Bronchial epithelial cell (primary cell): Measurements from ENCODE around the gene HLA-DMA. TPM values are rescaled to one million over a fixed set of nuclear protein-coding genes. Genes with fewer than 3 reads are reported as not detected.
A peak's percentile ranks its signal among the peaks of the same experiment; 100 is the strongest.

ENCODE experiments used
- DNase-seq: peaks from one replicate; pipeline ENCODE4 v3.0.0-alpha.2; 2010; ENCODE audit warnings: low read depth
- FAIRE-seq: peaks from 2 replicates; lab custom pipeline; 2011; peaks lifted over from hg19 to GRCh38; lab: Jason Lieb, UNC
- H3K27me3 ChIP-seq: 2 replicates; pipeline ENCODE4 v1.5.1; 2011; ENCODE audit warnings: low read length; ENCODE audit not compliant: control insufficient read depth, insufficient read depth
- H3K36me3 ChIP-seq: 2 replicates; pipeline ENCODE4 v1.5.1; 2011; ENCODE audit warnings: low read length; ENCODE audit not compliant: control insufficient read depth, insufficient read depth
- H3K4me3 ChIP-seq: 2 replicates; pipeline ENCODE4 v1.5.1; 2011; ENCODE audit warnings: mild to moderate bottlenecking, low read depth, low read length, control low read depth
- total RNA-seq: library from RNA; depleted of rRNA; stranded (reverse); fragments of >200 nt; gene quantifications from 2 replicates; pipeline ENCODE4 v1.2.1, GENCODE V29; 2014
- TF ChIP-seq, protein P1 (sequence below): IDR thresholded peaks from 2 replicates; pipeline ENCODE4 v1.5.1; 2011; ENCODE audit warnings: mild to moderate bottlenecking, moderate library complexity, low read length, control low read depth, inconsistent platforms; ENCODE audit not compliant: insufficient read depth, severe bottlenecking

HLA-DMA gene
- total RNA-seq, 1 donor from 2014 or later, result 0.26 TPM

DNA sequence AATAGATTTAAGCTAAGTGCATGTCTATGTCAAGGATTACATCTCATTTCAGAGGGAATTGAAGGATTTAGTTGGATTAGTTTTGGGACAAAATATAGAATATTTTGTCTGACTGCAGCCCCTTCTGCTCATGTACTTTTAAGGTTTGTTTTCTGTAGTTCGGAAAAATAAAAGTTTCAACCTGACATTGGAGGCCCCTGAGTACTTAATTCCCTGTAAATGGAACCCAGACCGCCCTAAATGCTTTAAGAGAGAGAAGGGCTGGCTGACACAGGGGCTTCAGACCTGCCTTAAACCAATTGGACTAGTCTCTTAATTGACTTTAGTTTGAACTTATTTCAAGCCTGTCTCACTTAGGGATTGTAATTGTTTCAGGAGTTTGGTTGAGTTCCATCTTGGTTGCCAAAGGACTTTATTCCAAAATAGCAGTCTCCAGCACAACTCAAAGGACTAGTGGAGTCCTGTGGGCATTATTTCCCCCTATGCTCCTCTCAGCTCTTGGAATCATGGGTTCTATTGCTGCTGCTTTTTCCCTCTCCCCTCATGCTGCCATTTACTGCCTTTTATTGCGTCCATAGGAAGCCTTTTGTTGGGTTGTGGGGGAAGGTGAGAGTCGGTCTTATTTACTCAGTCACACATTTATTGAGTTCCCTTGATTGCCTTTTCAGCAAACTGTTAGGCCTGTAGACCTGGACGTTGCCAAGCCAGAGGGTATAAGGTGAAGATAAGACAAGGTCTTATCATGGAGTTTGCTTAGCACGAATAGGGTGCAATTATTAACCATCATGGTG lies 30.0 kb upstream of the HLA-DMA start:
- TF ChIP-seq, protein P1, sequence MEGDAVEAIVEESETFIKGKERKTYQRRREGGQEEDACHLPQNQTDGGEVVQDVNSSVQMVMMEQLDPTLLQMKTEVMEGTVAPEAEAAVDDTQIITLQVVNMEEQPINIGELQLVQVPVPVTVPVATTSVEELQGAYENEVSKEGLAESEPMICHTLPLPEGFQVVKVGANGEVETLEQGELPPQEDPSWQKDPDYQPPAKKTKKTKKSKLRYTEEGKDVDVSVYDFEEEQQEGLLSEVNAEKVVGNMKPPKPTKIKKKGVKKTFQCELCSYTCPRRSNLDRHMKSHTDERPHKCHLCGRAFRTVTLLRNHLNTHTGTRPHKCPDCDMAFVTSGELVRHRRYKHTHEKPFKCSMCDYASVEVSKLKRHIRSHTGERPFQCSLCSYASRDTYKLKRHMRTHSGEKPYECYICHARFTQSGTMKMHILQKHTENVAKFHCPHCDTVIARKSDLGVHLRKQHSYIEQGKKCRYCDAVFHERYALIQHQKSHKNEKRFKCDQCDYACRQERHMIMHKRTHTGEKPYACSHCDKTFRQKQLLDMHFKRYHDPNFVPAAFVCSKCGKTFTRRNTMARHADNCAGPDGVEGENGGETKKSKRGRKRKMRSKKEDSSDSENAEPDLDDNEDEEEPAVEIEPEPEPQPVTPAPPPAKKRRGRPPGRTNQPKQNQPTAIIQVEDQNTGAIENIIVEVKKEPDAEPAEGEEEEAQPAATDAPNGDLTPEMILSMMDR, result no peak
- H3K27me3 ChIP-seq, result no peaks in the 10 kb centered on the region
- peaks cover 18% of the 10 kb centered on the region for H3K36me3 ChIP-seq
- FAIRE-seq, result no peak
- no peak for DNase-seq
- no peak overlapping the region for H3K4me3 ChIP-seq

DNA sequence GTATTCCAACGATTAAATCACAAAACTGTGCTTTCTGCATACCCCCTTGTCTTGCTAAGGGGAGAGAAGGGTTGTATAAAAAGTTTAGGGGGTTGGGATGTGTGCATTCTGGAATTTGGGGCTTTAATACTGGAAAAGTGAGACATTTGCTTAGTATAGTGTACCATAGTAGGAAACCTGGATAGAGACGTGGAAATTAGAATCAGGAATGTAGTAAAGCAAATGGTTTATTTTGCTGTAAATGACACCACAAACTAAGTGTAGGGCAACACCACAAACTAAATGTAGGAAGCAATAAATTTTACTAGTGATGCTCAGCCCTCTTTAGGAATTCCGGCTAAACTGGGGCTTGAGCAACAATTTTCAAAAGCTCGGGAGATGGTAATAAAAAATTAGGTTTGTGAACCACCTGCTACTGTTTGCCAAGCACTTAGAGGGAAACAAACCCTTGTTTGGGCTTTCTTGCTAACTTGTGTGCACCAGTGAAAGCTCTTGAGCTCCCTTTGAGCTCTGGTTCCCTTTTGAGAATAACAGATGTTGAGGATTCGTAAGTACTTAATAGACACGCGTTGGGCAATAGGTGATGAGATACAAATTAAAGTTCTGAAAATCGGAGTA lies 29.3 kb upstream of the HLA-DMA start:
- peak; percentile 32 for DNase-seq
- TF ChIP-seq, protein P1, result no peak

DNA sequence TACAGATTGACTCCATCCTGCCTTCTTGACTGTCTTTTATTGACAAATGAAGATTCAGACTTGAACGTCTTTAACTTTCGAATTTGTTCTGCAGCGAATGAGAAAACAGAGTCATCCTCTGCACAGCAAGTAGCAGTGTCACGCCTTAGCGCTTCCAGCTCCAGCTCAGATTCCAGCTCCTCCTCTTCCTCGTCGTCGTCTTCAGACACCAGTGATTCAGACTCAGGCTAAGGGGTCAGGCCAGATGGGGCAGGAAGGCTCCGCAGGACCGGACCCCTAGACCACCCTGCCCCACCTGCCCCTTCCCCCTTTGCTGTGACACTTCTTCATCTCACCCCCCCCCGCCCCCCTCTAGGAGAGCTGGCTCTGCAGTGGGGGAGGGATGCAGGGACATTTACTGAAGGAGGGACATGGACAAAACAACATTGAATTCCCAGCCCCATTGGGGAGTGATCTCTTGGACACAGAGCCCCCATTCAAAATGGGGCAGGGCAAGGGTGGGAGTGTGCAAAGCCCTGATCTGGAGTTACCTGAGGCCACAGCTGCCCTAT lies 27.7 kb upstream of the HLA-DMA start:
- FAIRE-seq (no peak), DNase-seq (no peak)
- H3K4me3 ChIP-seq, result no peak overlapping the region
- TF ChIP-seq, protein P1, result no peak
- H3K36me3 ChIP-seq, result peaks cover 38% of the 10 kb centered on the region
- no peaks in the 10 kb centered on the region for H3K27me3 ChIP-seq

More for the DNA sequence above, 29.3 kb upstream of the HLA-DMA start:
- Histone ChIP-seq H3K27me3 (no peaks in the 10 kb centered on the region), H3K4me3 (no peak overlapping the region), H3K36me3 (peaks cover 26% of the 10 kb centered on the region)
- FAIRE-seq, result no peak

DNA sequence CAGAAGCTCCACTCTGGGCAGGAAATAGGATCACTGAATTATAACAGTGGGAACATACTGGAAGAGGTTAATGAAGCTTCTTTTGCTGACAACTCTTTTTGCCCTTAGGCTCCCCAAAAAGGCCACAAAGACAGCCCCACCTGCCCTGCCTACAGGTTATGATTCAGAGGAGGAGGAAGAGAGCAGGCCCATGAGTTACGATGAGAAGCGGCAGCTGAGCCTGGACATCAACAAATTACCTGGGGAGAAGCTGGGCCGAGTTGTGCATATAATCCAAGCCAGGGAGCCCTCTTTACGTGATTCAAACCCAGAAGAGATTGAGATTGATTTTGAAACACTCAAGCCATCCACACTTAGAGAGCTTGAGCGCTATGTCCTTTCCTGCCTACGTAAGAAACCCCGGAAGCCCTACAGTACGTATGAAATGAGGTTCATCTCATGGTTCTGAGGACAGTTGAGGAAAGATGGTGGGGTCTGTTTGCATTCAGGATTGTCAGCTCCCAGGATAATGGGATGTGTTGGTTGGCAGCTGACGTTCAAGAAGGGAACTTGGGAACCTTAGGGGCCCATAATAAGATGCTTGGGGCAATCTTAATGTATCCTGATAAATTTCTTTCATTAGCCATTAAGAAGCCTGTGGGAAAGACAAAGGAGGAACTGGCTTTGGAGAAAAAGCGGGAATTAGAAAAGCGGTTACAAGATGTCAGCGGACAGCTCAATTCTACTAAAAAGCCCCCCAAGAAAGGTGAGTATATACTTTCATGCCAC lies 27.0 kb upstream of the HLA-DMA start:
- FAIRE-seq (no peak), DNase-seq (no peak)
- TF ChIP-seq, protein P1, result no peak
- Histone ChIP-seq H3K27me3 (no peaks in the 10 kb centered on the region), H3K4me3 (no peak overlapping the region), H3K36me3 (peaks cover 41% of the 10 kb centered on the region)

DNA sequence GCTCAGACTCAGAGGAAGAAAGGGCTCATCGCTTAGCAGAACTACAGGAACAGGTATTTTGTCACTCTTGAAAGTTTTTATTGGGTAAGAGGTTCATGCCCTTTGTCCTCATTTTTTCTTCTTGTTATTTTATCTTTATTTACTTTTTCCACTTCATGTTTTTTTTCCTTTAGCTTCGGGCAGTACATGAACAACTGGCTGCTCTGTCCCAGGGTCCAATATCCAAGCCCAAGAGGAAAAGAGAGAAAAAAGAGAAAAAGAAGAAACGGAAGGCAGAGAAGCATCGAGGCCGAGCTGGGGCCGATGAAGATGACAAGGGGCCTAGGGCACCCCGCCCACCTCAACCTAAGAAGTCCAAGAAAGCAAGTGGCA lies 25.0 kb upstream of the HLA-DMA start:
- no peak for FAIRE-seq

More for the DNA sequence above, 25.0 kb upstream of the HLA-DMA start:
- H3K27me3 ChIP-seq, result no peaks in the 10 kb centered on the region
- H3K36me3 ChIP-seq, result peaks cover 54% of the 10 kb centered on the region
- DNase-seq, result no peak
- H3K4me3 ChIP-seq, result no peak overlapping the region
- TF ChIP-seq, protein P1, result no peak
